AG10803 (cell line): ENCODE measurements around the gene RNF212B.
"Not testable (repeated sequence)": the region's sequence is repeated elsewhere in the genome, so short reads cannot be mapped to it uniquely, and the experiment has no call there.

Experiments
- DNase-seq: peaks from one replicate; pipeline ENCODE4 v3.0.0; 2010; ENCODE audit warnings: low read depth
- H3K4me3 ChIP-seq: 2 replicates; pipeline ENCODE4 v1.5.1; 2011; ENCODE audit warnings: mild to moderate bottlenecking, low read length, control low read depth
- CTCF ChIP-seq: conservative IDR thresholded peaks from 2 replicates; pipeline ENCODE4 v1.5.1; 2011; ENCODE audit warnings: mild to moderate bottlenecking, low read length, control low read depth, inconsistent platforms

Gene RNF212B

GRCh38 chr14:23207146-23207540, 30.6 kb upstream of the RNF212B start:
- no peak for DNase-seq
- TF ChIP-seq CTCF: no peak
- no peak overlapping the region for H3K4me3 ChIP-seq

- no peak overlapping the region for H3K4me3 ChIP-seq
- no peak for DNase-seq
- TF ChIP-seq CTCF: no peak
These were observed 29.4 kb upstream of the RNF212B start for GRCh38 chr14:23208324-23208723.

- H3K4me3 ChIP-seq: no peak overlapping the region
- DNase-seq: no peak
- no peak for TF ChIP-seq CTCF
These were observed 27.9 kb upstream of the RNF212B start for GRCh38 chr14:23209651-23210423.

GRCh38 chr14:23215421-23215820, 22.3 kb upstream of the RNF212B start:
- no peak for DNase-seq
- TF ChIP-seq CTCF: no peak
- H3K4me3 ChIP-seq: no peak overlapping the region

GRCh38 chr14:23217032-23218020, 20.4 kb upstream of the RNF212B start:
- no peak for TF ChIP-seq CTCF
- H3K4me3 ChIP-seq: no peak overlapping the region
- no peak for DNase-seq

GRCh38 chr14:23219075-23219474, 18.7 kb upstream of the RNF212B start:
- DNase-seq: no peak
- no peak for TF ChIP-seq CTCF
- no peak overlapping the region for H3K4me3 ChIP-seq

- not testable (repeated sequence) for H3K4me3 ChIP-seq, DNase-seq
These were observed 12.8 kb upstream of the RNF212B start for GRCh38 chr14:23224958-23225357.
